Choroid plexus epithelial cell (primary cell): ENCODE results near the gene MUC12.

Source experiments
- DNase-seq: peaks from one replicate; pipeline ENCODE4 v3.0.0-alpha.2; 2010; ENCODE audit warnings: low read depth
- H3K4me3 ChIP-seq: 2 replicates; pipeline ENCODE4 v1.5.1; 2011; ENCODE audit warnings: low read depth, mild to moderate bottlenecking, control low read depth, low read length, moderate library complexity
- CTCF ChIP-seq: conservative IDR thresholded peaks from 2 replicates; pipeline ENCODE4 v1.5.1; 2011; ENCODE audit warnings: low read depth, mild to moderate bottlenecking, control low read depth, inconsistent platforms, low read length, moderate library complexity

The MUC12 gene

GRCh38 chr7:101066141-101066832, 96.9 kb downstream of the MUC12 start:
- no peak overlapping the region for H3K4me3 ChIP-seq
- no peak for TF ChIP-seq CTCF
- DNase-seq: peak; percentile 83

GRCh38 chr7:101066833-101067177, 97.4 kb downstream of the MUC12 start:
- no peak overlapping the region for H3K4me3 ChIP-seq
- DNase-seq: peak; percentile 52
- peak; percentile 12 for TF ChIP-seq CTCF

GRCh38 chr7:101068401-101068800, 99.0 kb downstream of the MUC12 start:
- TF ChIP-seq CTCF: no peak
- DNase-seq: no peak
- H3K4me3 ChIP-seq: no peak overlapping the region
